Stimulated activated CD8-positive, alpha-beta memory T cell treated with anti-CD3 and anti-CD28 coated beads, Interleukin-4, amount 100 ng/mL, for 4 hours (primary cell): ENCODE results near the gene CES2.
A peak's percentile ranks its signal among the peaks of the same experiment; 100 is the strongest.
"Not testable (repeated sequence)": the region's sequence is repeated elsewhere in the genome, so short reads cannot be mapped to it uniquely, and the experiment has no call there.

ENCODE experiments used
- DNase-seq, 2 donors: peaks; one replicate each; pipeline ENCODE4 v3.0.0-alpha.2; 2020; ENCODE audit warnings: low read depth in 2 of 2, low spot score in 1 of 2

Gene CES2

GRCh38 chr16:66976746-66977145 lies 41.4 kb downstream of the CES2 start:
- no peak for DNase-seq

GRCh38 chr16:66977341-66978113 lies 42.2 kb downstream of the CES2 start:
- DNase-seq, result peak; percentile 73 to 90

- DNase-seq, result no peak
Measured at GRCh38 chr16:66979011-66979717, 43.8 kb downstream of the CES2 start.

- no peak for DNase-seq
Measured at GRCh38 chr16:66983033-66983432, 47.7 kb downstream of the CES2 start.

- peak; percentile 7 to 30 for DNase-seq
Measured at GRCh38 chr16:66984892-66985311, 49.6 kb downstream of the CES2 start.

- no peak for DNase-seq
Measured at GRCh38 chr16:66986559-66986958, 51.2 kb downstream of the CES2 start.

- no peak for DNase-seq
Measured at GRCh38 chr16:66988197-66988788, 53.0 kb downstream of the CES2 start, which contains the start of gene CES4A. Gene CES4A (plus strand): TSS chr16:66988589. CDS start chr16:66988773, 184 bp downstream.

GRCh38 chr16:66991545-66992077 lies 56.3 kb downstream of the CES2 start:
- DNase-seq, result no peak

- not testable (repeated sequence) for DNase-seq
Measured at GRCh38 chr16:66993558-66993957, 58.2 kb downstream of the CES2 start.
